GM21723 (cell line): ENCODE measurements around the gene ANKRD49.
"Not testable (repeated sequence)": the region's sequence is repeated elsewhere in the genome, so short reads cannot be mapped to it uniquely, and the experiment has no call there.

Source experiments
- ATAC-seq: cut with Tn5 transposase; IDR thresholded peaks from one replicate; pipeline ENCODE4 v1.9.1; 2021; ENCODE audit warnings: mild to moderate bottlenecking, moderate library complexity; ENCODE audit not compliant: unreplicated experiment

ANKRD49 gene

DNA sequence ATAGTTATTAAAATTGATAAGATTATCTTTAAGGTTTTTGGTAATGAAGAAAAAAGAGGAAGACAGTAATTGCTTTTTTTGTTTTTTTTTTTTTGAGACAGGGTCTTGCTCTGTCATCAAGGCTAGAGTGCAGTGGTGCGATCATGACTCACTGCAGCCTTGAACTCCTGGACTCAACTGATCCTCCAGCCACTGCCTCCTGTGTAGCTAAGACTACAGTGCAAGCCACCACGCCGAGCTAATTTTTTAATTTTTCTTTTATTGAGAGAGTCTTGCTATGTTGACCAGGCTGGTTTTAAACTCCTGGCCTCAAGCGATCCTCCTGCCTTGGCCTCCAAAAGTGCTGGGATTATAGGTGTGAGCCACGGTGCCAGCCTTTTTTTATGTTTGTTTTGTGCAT lies 12.7 kb downstream of the ANKRD49 start:
- not testable (repeated sequence) for ATAC-seq

DNA sequence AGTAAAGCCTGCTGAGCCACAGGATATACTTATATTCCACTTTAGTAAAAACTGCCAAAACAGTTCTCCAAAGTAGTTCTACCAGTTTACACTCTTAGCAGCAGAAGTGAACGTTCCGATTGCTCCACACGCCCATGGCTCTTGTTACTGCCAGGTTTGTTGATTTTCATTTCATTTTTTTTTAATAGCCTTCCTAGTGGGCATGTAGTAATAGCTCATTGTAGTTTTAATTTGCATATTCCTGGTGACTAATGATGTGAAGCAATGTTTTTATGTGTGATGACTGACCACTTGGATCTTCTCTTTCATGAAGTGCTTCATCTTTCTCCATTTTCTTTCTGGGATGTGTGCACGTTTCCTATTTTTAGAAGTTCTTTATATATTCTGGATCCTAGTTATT lies 13.7 kb downstream of the ANKRD49 start:
- no peak for ATAC-seq

DNA sequence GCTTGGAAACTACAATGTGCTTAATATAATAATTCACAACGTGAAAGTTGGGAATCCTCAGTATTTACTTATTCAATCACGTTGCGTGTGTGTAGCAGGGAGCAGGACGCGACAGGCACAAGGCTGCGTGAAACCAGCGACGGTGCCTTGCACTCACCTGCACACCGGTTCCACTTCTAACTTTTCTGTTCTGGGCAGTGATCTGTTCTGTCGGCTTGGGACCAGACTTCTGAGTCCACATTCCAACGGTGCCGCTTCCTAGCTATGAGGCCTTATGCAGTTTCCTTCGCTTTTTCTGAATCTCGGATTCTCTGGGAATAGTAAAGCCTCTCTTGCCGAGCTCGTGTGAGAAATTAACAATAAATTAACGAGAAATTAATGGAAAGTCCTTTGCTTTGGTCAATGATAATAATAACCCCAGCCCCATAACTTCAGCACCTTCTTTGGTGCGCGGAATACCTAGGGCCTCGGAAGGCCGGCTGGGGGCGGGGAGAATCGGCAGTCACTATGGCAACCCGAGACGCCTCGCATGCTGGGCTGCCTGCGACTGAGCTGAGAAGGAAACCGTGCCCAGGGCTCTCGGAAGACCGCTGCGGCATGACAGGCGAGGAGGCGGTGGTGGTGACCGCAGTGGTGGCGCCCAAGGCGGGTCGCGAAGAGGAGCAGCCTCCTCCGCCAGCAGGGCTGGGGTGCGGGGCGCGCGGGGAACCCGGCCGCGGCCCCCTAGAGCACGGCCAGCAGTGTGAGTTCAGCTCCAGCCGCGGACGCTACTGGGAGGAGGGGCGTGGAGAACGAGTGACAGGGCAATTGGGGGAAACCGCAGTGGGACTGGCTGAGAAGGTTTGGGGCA lies 18.4 kb downstream of the ANKRD49 start, which contains the start of gene C11orf97:
TSS of gene C11orf97 (plus strand) at position 530 of the 850 bp plus-strand sequence. CDS start at position 598, 68 bp downstream.
- ATAC-seq = peak; percentile 74

DNA sequence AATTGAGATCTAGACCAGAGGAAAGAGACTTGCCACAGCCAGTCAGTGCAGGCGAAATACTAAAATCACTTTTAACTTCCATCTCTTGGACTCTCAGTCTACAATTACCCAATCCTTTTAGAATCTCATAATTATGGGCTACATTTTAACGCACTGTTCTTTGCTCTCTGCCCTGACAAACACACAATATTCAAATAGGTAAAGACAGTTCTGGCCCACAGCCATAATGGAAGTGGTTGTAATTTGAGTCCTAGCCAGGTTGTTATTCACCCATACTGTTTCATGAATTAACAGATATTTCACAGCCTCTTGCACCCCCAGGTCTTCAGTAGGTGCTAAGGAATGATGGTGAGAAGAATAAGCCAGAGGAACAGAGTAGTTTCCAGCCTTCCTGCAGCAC lies 19.3 kb downstream of the ANKRD49 start:
- ATAC-seq = peak; percentile 8

- ATAC-seq = no peak
Observed at GRCh38 chr11:94515398-94515797, 21.6 kb downstream of the ANKRD49 start.

DNA sequence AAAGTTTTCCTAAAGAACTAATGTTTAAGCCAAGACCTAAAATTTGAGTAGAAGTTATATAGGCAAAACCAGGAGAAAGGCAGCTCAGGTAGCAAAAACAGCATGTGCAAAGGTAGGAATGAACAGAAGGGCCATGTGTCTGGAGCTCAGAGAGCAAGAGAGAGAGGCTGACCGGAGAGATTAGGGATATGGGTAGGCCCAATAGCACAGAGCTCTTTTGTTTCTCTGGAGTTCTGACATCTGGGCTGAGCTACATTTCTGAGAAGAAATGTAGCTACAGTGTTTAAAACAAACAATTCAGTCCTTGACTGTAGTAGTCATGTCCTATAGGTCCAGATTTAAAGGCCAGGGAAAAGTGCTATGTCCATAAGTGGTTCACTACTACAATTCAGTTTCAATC lies 22.9 kb downstream of the ANKRD49 start:
- no peak for ATAC-seq

DNA sequence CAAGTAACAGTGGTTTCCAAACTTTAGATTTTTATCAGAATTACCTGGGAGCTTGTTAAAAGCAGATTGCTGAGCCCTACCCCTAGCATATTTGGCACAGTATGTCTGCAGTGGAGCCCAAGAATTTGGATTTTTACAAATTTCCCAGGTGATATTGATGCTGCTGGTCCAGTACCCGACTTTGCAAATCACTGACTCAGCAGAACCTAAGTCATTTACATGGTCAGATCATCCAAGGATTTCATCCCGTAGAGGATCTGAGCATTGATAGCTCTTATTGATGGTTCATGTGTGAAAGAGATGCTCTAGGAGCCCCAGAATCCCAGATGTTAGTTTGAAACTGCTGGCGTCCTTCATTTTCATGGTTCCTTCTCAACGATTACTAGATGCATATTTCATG lies 24.5 kb downstream of the ANKRD49 start:
- no peak for ATAC-seq

GRCh38 chr11:94519478-94520084 lies 25.8 kb downstream of the ANKRD49 start:
- peak; percentile 54 for ATAC-seq

- ATAC-seq = no peak
Observed at GRCh38 chr11:94521684-94522083, 27.9 kb downstream of the ANKRD49 start.

GRCh38 chr11:94524341-94524740 lies 30.6 kb downstream of the ANKRD49 start:
- ATAC-seq = no peak

DNA sequence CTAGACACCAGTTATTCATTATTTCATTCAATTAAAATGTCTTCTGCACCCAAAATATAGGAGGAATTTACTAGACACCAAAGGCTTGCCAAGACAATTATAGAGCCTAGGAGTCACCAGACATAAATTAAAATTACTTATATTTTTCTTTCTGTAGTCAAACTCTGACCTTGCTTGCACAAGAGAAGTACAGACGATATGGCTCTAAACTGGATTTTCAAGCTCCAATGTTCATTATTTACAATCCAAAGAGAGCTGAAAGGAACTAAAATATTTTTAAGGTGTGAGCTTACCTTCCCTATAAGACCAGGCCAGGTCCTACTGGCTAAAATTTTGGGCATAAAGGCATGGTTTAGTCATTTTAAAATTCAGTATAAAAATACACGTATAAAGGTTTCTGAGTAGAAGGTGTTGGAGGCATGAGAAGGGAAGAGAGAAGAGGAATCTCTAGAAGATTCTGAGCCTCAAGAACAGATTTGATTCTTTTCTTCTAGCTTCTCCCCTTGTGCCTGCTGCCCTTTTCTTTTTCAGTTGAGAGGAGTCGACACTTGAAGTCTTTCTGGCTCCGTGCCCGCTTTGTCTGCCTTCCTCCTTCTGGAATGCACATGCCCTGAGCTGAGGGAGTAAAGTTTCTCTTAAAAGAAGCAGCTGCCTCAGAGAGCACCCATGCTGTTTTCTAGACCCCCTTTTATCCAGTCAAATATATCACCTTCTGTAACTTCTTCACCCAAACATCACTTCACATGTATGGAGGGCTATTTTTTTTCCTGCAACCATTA lies 32.0 kb downstream of the ANKRD49 start:
- ATAC-seq = no peak

- ATAC-seq = no peak
Observed at GRCh38 chr11:94526645-94527438, 33.1 kb downstream of the ANKRD49 start.

DNA sequence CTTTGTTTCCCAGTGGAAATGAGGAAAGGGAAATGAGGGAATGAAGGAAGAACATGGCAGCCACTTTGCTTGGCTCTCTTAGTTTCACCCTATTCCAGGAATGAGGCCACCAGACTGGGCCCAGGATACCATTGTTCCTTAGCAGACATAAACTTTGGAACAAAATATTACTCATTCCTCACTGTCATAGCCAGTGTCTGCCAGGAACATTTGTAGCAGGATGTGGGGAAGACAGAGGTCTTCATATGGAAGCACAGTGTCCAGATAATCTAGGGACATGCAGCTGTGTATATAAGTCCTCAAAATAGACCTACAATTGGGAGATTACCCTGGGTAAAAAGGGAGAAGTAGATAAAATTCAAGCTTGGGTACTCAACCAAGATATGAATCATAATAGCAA lies 34.8 kb downstream of the ANKRD49 start:
- ATAC-seq = no peak

- ATAC-seq = no peak
Observed at GRCh38 chr11:94532211-94532610, 38.4 kb downstream of the ANKRD49 start.

DNA sequence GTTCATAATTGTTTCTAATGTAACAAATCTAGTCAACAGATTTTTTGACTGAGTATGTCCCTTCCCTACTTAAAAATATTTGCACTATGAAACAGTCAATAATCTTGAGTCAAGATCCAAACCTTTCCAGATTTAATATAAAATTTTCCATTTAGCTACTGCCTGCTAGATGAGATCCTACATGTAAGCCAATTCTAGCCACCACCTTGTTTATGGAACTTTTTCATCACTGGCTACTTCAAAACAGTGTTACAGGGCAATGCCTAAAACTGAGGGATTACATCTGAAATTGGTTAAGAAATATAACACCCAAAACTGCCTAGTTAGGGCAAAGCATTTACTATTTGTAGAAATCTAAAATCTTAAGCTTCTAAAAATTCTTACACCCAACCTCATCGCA lies 39.4 kb downstream of the ANKRD49 start:
- no peak for ATAC-seq

DNA sequence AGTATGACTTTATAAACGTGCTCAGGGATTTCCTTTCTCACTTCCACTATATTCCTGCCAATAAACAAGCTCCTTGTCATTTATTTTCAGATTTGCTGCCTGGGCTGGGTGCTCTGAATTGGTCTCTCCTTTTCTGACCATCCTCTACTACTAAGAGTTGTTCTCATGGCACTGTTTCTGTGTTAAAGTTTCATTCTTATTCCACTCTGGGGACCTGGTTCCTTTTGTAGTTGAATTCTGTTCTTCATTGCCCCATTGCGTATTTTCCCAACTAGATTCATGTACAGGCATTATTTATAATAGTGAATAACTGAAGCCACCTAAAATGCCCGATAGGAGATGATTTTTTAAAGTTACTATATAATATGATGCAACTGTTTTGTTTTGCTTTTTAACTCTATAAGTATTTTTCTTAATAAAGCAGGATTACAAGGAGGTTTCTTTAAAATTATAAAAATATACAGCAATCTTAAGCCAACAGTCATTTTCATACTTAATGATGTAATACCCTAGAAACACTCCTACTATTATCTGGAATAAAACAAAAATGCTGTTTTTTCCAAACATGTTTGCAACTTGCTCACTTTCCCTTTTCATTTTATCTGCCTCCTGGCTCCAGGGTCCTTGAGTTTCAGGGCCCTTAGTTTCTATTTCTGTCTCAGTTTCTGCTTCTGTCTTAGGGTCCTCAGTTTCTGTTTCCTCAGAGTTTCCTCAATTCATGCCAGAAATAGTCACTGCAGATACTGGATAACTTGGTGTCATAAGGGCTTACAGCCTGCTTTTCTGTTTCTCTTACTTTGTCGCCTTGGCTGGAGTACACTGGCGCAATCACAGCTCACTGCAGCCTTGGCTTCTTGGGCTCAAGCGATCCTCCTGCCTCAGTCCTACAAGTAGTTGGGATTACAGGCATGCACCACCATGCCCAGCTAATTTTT lies 40.2 kb downstream of the ANKRD49 start:
- ATAC-seq = no peak

- ATAC-seq = no peak
Observed at GRCh38 chr11:94536386-94536785, 42.6 kb downstream of the ANKRD49 start.

- ATAC-seq = no peak
Observed at GRCh38 chr11:94537031-94537600, 43.3 kb downstream of the ANKRD49 start.

DNA sequence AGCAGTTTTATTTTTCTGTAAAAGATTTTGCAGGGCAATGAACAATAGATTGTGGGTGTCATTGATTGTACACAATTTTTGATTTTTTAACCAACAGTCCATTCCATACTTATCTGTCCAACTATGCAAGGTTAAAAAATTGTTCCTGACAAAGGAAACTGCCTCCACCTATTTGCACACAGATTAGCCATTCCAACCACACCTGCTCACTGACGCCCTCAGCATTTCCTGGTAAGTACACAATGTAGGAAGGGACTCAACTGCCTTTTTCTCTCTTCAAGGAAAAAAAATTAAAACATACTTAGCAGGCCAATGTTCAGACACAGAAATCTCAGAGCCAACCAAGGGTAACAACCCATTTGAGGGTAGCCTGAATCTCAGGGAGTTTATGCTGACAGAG lies 45.6 kb downstream of the ANKRD49 start:
- ATAC-seq = no peak
